ENCODE data around the gene CGN.
A peak's percentile ranks its signal among the peaks of the same experiment; 100 is the strongest.

Gene CGN

GRCh38 chr1:151524736-151525135, 13.5 kb downstream of the CGN start:
- H3K27me3 Mint-ChIP-seq = no peaks in the 10 kb centered on the region
- no peaks in the 10 kb centered on the region for H3K36me3 Mint-ChIP-seq (ENCODE audit: low read depth)
- no peaks in the 10 kb centered on the region for H3K9me3 Mint-ChIP-seq
- no peak overlapping the region for H3K27ac Mint-ChIP-seq
- ATAC-seq (no peak), DNase-seq (no peak)
- no peaks in the 10 kb centered on the region for H3K4me1 Mint-ChIP-seq
- no peak overlapping the region for H3K4me3 Mint-ChIP-seq

GRCh38 chr1:151526735-151527525, 15.7 kb downstream of the CGN start:
- no peak for DNase-seq
- no peaks in the 10 kb centered on the region for H3K36me3 Mint-ChIP-seq (ENCODE audit: low read depth)
- H3K9me3 Mint-ChIP-seq = no peaks in the 10 kb centered on the region
- H3K27ac Mint-ChIP-seq = no peak overlapping the region
- no peaks in the 10 kb centered on the region for H3K4me1 Mint-ChIP-seq
- no peaks in the 10 kb centered on the region for H3K27me3 Mint-ChIP-seq
- no peak overlapping the region for H3K4me3 Mint-ChIP-seq
- ATAC-seq = no peak

DNA sequence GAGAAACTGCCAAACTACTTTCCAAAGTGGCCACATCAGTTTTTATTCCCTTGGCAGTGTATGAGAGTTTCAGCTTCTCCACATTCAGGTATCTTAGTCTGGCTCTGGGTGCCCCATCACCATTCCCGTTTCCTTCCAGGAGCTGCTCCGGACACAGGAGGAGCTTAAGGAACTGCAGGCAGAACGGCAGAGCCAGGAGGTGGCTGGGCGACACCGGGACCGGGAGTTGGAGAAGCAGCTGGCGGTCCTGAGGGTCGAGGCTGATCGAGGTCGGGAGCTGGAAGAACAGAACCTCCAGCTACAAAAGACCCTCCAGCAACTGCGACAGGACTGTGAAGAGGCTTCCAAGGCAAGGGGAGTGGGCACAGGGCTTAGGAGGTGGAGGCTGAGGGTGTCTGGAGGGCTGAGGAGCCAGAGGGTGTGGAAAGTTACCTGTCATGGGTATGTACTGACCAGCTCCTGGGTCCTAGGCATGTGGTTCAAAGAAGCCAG, 18.1 kb downstream of the CGN start:
- H3K9me3 Mint-ChIP-seq = no peaks in the 10 kb centered on the region
- DNase-seq (no peak), ATAC-seq (no peak)
- H3K4me3 Mint-ChIP-seq = no peak overlapping the region
- H3K27me3 Mint-ChIP-seq = no peaks in the 10 kb centered on the region
- no peak overlapping the region for H3K27ac Mint-ChIP-seq
- H3K4me1 Mint-ChIP-seq = no peaks in the 10 kb centered on the region
- H3K36me3 Mint-ChIP-seq (ENCODE audit: low read depth) = no peaks in the 10 kb centered on the region

DNA sequence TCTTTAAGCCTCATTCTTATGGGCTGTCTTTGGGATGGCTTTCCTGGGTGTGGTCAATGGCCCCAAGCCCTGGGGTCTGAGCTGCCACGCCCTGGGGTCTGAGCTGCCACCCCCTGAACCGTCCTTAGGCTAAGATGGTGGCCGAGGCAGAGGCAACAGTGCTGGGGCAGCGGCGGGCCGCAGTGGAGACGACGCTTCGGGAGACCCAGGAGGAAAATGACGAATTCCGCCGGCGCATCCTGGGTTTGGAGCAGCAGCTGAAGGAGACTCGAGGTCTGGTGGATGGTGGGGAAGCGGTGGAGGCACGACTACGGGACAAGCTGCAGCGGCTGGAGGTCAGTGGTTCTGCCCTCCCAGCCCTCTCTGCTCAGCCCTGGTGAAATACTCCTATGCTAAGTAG, 18.6 kb downstream of the CGN start:
- no peak overlapping the region for H3K4me3 Mint-ChIP-seq

GRCh38 chr1:151530461-151530860, 19.3 kb downstream of the CGN start:
- no peaks in the 10 kb centered on the region for H3K9me3 Mint-ChIP-seq
- no peak for DNase-seq
- H3K4me1 Mint-ChIP-seq = no peaks in the 10 kb centered on the region
- no peak overlapping the region for H3K27ac Mint-ChIP-seq
- no peak for ATAC-seq
- H3K36me3 Mint-ChIP-seq (ENCODE audit: low read depth) = no peaks in the 10 kb centered on the region
- H3K4me3 Mint-ChIP-seq = no peak overlapping the region
- H3K27me3 Mint-ChIP-seq = no peaks in the 10 kb centered on the region

More for the DNA sequence above, 18.6 kb downstream of the CGN start:
- Mint-ChIP-seq H3K27me3 (no peaks in the 10 kb centered on the region), H3K27ac (no peak overlapping the region), H3K4me1 (no peaks in the 10 kb centered on the region), H3K36me3 (ENCODE audit: low read depth) (no peaks in the 10 kb centered on the region), H3K9me3 (no peaks in the 10 kb centered on the region)
- no peak for DNase-seq
- no peak for ATAC-seq

DNA sequence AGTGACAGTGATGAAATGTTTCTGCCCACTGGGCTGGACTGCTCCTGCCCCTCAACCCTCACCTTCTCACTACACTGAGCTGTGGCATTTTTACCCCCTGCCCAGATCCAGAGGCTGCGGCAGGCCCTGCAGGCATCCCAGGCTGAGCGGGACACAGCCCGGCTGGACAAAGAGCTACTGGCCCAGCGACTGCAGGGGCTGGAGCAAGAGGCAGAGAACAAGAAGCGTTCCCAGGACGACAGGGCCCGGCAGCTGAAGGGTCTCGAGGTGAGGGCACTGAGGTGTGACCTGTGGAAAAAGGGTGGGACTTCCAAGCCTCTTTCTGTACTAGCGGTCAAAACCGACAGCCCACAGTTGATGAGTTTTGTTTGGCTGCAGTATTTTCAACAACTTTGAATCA, 22.7 kb downstream of the CGN start:
- no peaks in the 10 kb centered on the region for H3K27me3 Mint-ChIP-seq
- DNase-seq (no peak), ATAC-seq (no peak)
- H3K9me3 Mint-ChIP-seq = no peaks in the 10 kb centered on the region
- no peak overlapping the region for H3K4me3 Mint-ChIP-seq
- H3K27ac Mint-ChIP-seq = no peak overlapping the region
- H3K36me3 Mint-ChIP-seq (ENCODE audit: low read depth) = no peaks in the 10 kb centered on the region
- no peaks in the 10 kb centered on the region for H3K4me1 Mint-ChIP-seq

GRCh38 chr1:151534662-151535278, 23.6 kb downstream of the CGN start:
- peaks cover 2% of the 10 kb centered on the region for H3K4me1 Mint-ChIP-seq
- H3K27ac Mint-ChIP-seq = no peak overlapping the region
- DNase-seq = peak; percentile 86
- H3K4me3 Mint-ChIP-seq = no peak overlapping the region
- peak; percentile 85 for ATAC-seq
- H3K27me3 Mint-ChIP-seq = no peaks in the 10 kb centered on the region
- H3K9me3 Mint-ChIP-seq = no peaks in the 10 kb centered on the region
- H3K36me3 Mint-ChIP-seq (ENCODE audit: low read depth) = no peaks in the 10 kb centered on the region

DNA sequence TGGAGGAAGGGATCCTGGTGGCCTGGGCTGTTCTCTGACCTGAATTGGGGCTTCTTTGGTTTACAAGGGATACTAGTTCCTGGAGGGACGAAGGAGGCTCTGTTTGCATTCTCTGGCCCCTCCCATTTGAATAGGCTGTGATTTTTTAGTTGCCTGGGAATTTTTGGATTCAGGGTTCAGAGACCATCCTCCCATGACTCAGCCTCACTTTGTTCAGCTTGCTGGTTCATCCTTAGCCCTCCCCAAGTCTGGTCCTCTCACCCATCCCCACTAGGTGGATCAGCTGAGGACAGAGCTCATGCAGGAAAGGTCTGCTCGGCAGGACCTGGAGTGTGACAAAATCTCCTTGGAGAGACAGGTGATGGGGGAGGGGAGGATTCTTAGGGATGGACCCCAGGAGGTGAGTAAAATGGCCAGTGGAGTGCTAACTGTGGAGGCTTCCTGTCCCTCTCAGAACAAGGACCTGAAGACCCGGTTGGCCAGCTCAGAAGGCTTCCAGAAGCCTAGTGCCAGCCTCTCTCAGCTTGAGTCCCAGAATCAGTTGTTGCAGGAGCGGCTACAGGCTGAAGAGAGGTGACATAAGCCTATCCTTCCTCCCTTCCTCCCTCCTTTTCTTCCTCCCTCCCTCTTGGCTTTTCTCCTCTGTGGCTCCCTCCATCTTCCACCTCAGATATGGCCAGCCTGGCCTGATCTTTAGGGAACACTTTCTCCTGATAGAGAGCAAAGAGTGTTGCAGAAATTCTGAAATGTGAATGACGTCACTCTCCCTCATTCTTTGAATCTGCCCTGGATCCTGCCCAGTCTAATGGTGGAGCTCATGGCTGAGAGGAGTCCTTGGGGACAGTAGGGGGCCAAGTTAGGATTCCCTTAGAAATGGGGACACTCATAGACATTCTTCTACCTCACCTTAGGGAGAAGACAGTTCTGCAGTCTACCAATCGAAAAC, 24.4 kb downstream of the CGN start:
- ATAC-seq (no peak), DNase-seq (no peak)
- no peaks in the 10 kb centered on the region for H3K27me3 Mint-ChIP-seq
- no peak overlapping the region for H3K4me3 Mint-ChIP-seq
- no peak overlapping the region for H3K27ac Mint-ChIP-seq
- H3K9me3 Mint-ChIP-seq = no peaks in the 10 kb centered on the region
- H3K4me1 Mint-ChIP-seq = peaks cover 8% of the 10 kb centered on the region
- no peaks in the 10 kb centered on the region for H3K36me3 Mint-ChIP-seq (ENCODE audit: low read depth)

- Mint-ChIP-seq H3K4me3 (no peak overlapping the region), H3K27ac (no peak overlapping the region), H3K36me3 (ENCODE audit: low read depth) (no peaks in the 10 kb centered on the region), H3K9me3 (no peaks in the 10 kb centered on the region), H3K27me3 (peaks cover 5% of the 10 kb centered on the region), H3K4me1 (peaks cover 17% of the 10 kb centered on the region)
- ATAC-seq = no peak
- no peak for DNase-seq
These were observed 25.3 kb downstream of the CGN start for GRCh38 chr1:151536499-151536898.

GRCh38 chr1:151537112-151537511, 25.9 kb downstream of the CGN start:
- H3K27ac Mint-ChIP-seq = no peak overlapping the region
- H3K27me3 Mint-ChIP-seq = peaks cover 11% of the 10 kb centered on the region
- H3K4me3 Mint-ChIP-seq = no peak overlapping the region
- no peaks in the 10 kb centered on the region for H3K36me3 Mint-ChIP-seq (ENCODE audit: low read depth)
- no peaks in the 10 kb centered on the region for H3K9me3 Mint-ChIP-seq
- ATAC-seq (no peak), DNase-seq (no peak)
- peaks cover 20% of the 10 kb centered on the region for H3K4me1 Mint-ChIP-seq

GRCh38 chr1:151539321-151540020, 28.3 kb downstream of the CGN start:
- H3K9me3 Mint-ChIP-seq = no peaks in the 10 kb centered on the region
- DNase-seq = peak; percentile 22
- ATAC-seq = peak; percentile 12
- H3K4me1 Mint-ChIP-seq = peaks cover 20% of the 10 kb centered on the region
- peak overlapping the region; percentile 84 for H3K4me3 Mint-ChIP-seq
- H3K27ac Mint-ChIP-seq = no peak overlapping the region
- H3K27me3 Mint-ChIP-seq = peaks cover 12% of the 10 kb centered on the region
- no peaks in the 10 kb centered on the region for H3K36me3 Mint-ChIP-seq (ENCODE audit: low read depth)

- peaks cover 12% of the 10 kb centered on the region for H3K27me3 Mint-ChIP-seq
- ATAC-seq = peak; percentile 97
- no peaks in the 10 kb centered on the region for H3K36me3 Mint-ChIP-seq (ENCODE audit: low read depth)
- no peaks in the 10 kb centered on the region for H3K9me3 Mint-ChIP-seq
- peak within 1 kb of the TSS; percentile 84 for H3K4me3 Mint-ChIP-seq
- DNase-seq = peak; percentile 95
- H3K27ac Mint-ChIP-seq = peak within 1 kb of the TSS; percentile 19
- peaks cover 20% of the 10 kb centered on the region for H3K4me1 Mint-ChIP-seq
These were observed 29.1 kb downstream of the CGN start, which contains the start of gene TUFT1 for GRCh38 chr1:151540021-151540981. Gene TUFT1 (plus strand): TSS chr1:151540309. CDS start chr1:151540367, 58 bp downstream.

DNA sequence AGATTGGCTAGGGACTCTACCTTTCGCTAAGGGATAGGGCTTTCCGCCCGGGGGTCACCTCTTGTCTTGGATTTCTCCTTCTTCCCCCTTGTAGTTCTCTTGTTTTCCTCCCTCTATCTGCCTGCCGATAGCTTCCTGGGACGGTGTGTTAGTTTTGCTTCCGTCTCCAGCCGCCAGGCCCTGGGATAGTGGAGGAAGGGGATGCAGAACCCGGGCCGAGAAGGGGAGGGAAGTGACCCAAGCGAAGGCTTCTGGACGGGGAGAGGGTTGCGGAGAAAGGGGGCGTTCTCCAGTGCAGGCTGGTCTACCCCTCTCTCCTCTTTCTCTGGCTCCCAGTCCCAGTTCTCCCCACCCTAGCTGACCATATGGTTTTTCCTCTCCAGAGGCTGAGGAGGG, 29.8 kb downstream of the CGN start:
- H3K4me3 Mint-ChIP-seq = peak overlapping the region; percentile 84
- DNase-seq (no peak), ATAC-seq (no peak)
- H3K9me3 Mint-ChIP-seq = no peaks in the 10 kb centered on the region
- H3K27me3 Mint-ChIP-seq = peaks cover 12% of the 10 kb centered on the region
- H3K36me3 Mint-ChIP-seq (ENCODE audit: low read depth) = no peaks in the 10 kb centered on the region
- peaks cover 20% of the 10 kb centered on the region for H3K4me1 Mint-ChIP-seq
- H3K27ac Mint-ChIP-seq = no peak overlapping the region

Measured in activated naive CD8-positive, alpha-beta T cell treated with anti-CD3 and anti-CD28 coated beads, Interleukin-2, amount 50 U/mL, for 24 hours (primary cell).